Measurements from ENCODE around the gene ITGB3BP.

- no peak for TF ChIP-seq POLR2AphosphoS5 (IDR thresholded peaks at IDR 0.05; ENCODE audit: low read depth, low read length)
- TF ChIP-seq CTCF (IDR thresholded peaks at IDR 0.05 in 2 of 3, conservative IDR thresholded peaks at IDR 0.05 in 1 of 3; ENCODE audit: borderline replicate concordance in 1 of 3, insufficient read depth in 1 of 3, low read depth in 2 of 3, low read length in 2 of 3), result no peak
- TF ChIP-seq POLR2A (IDR thresholded peaks at IDR 0.05; ENCODE audit: borderline replicate concordance, extremely low read depth, insufficient read depth, insufficient read length), result no peak
- TF ChIP-seq SP1 (IDR thresholded peaks at IDR 0.05; ENCODE audit: low read depth), result no peak
- TF ChIP-seq ZNF274 (IDR thresholded peaks at IDR 0.05; ENCODE audit: low read depth, low read length), result no peak
Observed at GRCh38 chr1:63458750-63459149, 64.3 kb downstream of the ITGB3BP start.

Data from HCT116 (cell line).